GM12873 (cell line): ENCODE data around the gene RAB37.
A peak's percentile ranks its signal among the peaks of the same experiment; 100 is the strongest.

Source experiments
- CTCF ChIP-seq: IDR thresholded peaks from 2 replicates; pipeline ENCODE4 v1.5.1; 2012; ENCODE audit warnings: low read depth, mild to moderate bottlenecking, moderate library complexity, low read length, control low read depth; ENCODE audit not compliant: insufficient read depth; ENCODE audit errors: missing control alignments

The RAB37 gene

GRCh38 chr17:74746376-74746775, 9.3 kb downstream of the RAB37 start:
- no peak for TF ChIP-seq CTCF

- no peak for TF ChIP-seq CTCF
Observed at GRCh38 chr17:74746922-74747321, 9.9 kb downstream of the RAB37 start.

DNA sequence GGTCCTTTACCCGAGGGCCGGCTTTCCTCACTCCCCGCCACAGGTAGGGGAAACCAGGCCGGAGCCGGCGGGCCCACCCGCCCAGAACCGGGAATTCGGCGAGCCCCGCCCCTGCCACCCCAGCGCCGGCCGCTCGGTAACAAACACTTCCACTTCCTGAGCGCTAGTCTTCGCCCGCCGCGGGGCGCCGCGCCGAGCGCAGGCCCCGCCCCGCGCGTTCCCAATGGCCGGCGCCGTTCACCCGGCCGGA, 11.1 kb downstream of the RAB37 start:
- no peak for TF ChIP-seq CTCF

DNA sequence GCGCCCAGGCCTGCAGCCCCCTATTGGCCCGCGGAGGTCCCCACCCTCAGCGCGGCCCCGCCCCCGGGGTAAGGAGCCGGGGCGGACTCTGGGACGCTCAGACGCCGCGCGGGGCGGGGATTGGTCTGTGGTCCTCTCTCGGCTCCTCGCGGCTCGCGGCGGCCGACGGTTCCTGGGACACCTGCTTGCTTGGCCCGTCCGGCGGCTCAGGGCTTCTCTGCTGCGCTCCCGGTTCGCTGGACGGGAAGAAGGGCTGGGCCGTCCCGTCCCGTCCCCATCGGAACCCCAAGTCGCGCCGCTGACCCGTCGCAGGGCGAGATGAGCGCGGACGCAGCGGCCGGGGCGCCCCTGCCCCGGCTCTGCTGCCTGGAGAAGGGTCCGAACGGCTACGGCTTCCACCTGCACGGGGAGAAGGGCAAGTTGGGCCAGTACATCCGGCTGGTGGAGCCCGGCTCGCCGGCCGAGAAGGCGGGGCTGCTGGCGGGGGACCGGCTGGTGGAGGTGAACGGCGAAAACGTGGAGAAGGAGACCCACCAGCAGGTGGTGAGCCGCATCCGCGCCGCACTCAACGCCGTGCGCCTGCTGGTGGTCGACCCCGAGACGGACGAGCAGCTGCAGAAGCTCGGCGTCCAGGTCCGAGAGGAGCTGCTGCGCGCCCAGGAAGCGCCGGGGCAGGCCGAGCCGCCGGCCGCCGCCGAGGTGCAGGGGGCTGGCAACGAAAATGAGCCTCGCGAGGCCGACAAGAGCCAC, 11.6 kb downstream of the RAB37 start, which contains the start of gene NHERF1:
NHERF1 (plus strand) TSS at position 100 of the 750 bp plus-strand sequence; CDS start at position 319, 219 bp downstream.
- peak; percentile 38 for TF ChIP-seq CTCF

- TF ChIP-seq CTCF = no peak
Observed at GRCh38 chr17:74749279-74750038, 12.4 kb downstream of the RAB37 start.

DNA sequence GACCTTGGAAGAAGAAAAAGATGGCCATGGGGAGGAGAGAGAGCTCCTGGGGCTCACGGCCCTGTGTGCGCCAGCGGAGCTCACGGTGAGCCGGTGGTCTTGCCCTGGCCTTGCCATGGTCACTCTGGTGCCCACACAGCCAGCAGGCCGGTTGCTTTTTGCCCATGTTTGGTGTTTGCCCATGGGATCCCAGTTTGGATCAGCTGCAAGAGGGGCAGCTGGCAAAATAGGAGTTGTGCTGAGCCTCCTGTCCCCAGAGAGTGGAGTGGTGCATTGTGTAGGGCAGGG, 12.9 kb downstream of the RAB37 start:
- no peak for TF ChIP-seq CTCF

- no peak for TF ChIP-seq CTCF
Observed at GRCh38 chr17:74750327-74751069, 13.4 kb downstream of the RAB37 start.
